Measurements from ENCODE around the gene ACVR2A.

DNA sequence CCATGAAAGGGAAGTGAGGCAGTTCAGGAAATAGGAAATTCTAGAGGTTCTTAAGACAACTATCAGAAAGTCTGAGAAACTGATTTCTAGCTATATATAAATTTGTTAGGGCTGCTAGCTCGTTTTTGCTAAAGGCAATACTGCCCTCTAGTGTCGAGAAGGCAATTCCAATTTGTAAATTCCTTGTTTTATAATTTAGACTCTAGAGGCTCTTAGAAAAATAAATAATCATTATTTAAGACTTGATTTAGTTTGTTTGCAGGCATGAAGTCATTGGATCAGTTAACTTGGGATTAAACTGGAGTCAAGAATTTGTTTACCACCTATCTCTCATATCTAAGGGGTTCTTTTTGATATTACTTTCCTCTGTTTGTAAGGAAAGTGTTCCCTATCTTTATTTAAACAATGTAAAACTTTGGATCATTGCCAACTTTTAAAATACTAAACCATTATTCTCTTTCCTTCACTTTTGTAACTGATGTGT, 66.2 kb downstream of the ACVR2A start:
- TF ChIP-seq EZH2 (IDR thresholded peaks at IDR 0.05; ENCODE audit: insufficient read depth, poor library complexity, severe bottlenecking) (no peak), EZH2phosphoT487 (IDR thresholded peaks at IDR 0.05; ENCODE audit: insufficient read depth, low read depth) (no peak)
